Activated B cell treated with CpG ODN at 0.5 μM for 24 hours (primary cell): ENCODE results near the gene PAPSS1. TPM values are rescaled to one million over a fixed set of nuclear protein-coding genes. Genes with fewer than 3 reads are reported as not detected.

Experiments used
- ATAC-seq: fragments of 200-7000 bp; cut with Tn5 transposase; one replicate; pipeline ENCODE4 v1.10.0; 2021; ENCODE audit warnings: low read depth, mild to moderate bottlenecking, moderate library complexity
- CTCF ChIA-PET: fragments of 350-600 bp; sonication (Branson Sonifier 250); formaldehyde crosslinking; loops from one replicate; lab custom pipeline; 2021; ENCODE audit warnings: antibody characterized with exemption; lab: Charles Lee
- POLR2A ChIA-PET: fragments of 350-600 bp; sonication (Branson Sonifier 250); formaldehyde crosslinking; loops from one replicate; lab custom pipeline; 2021; ENCODE audit warnings: antibody characterized with exemption; lab: Charles Lee
- DNase-seq: peaks from one replicate; pipeline ENCODE4 v3.0.0; 2022
- H3K27ac Mint-ChIP-seq: one replicate; pipeline ENCODE4 v1.8.0; 2020; ENCODE audit warnings: mixed read lengths
- H3K27me3 Mint-ChIP-seq: one replicate; pipeline ENCODE4 v1.8.0; 2021; ENCODE audit warnings: mixed read lengths
- H3K36me3 Mint-ChIP-seq: one replicate; pipeline ENCODE4 v1.8.0; 2021; ENCODE audit warnings: low read depth, mixed read lengths
- H3K4me1 Mint-ChIP-seq: one replicate; pipeline ENCODE4 v1.8.0; 2021; ENCODE audit warnings: mixed read lengths
- H3K4me3 Mint-ChIP-seq: one replicate; pipeline ENCODE4 v1.8.0; 2020; ENCODE audit warnings: mild to moderate bottlenecking, mixed read lengths
- H3K9me3 Mint-ChIP-seq: one replicate; pipeline ENCODE4 v1.8.0; 2020; ENCODE audit warnings: mixed read lengths
- CTCF ChIP-seq: fragments of 200-600 bp; IDR thresholded peaks from one replicate; pipeline ENCODE4 v1.8.0; 2022; ENCODE audit warnings: antibody characterized with exemption, mild to moderate bottlenecking
- intact Hi-C: fragments of 100-400 bp; cut with micrococcal nuclease; formaldehyde crosslinking; loops from one replicate; pipeline ENCODE4 v1.15.1; 2024
- total RNA-seq: library from RNA; stranded (reverse); gene quantifications from 2 replicates; pipeline ENCODE4 v1.2.3, GENCODE V29; 2022

Gene PAPSS1
- total RNA-seq, 1 donor from 2014 or later = 31.8 TPM

GRCh38 chr4:107685740-107686139, 34.3 kb downstream of the PAPSS1 start:
- POLR2A ChIA-PET = no interaction called here
- TF ChIP-seq CTCF = no peak
- CTCF ChIA-PET = no interaction called here

GRCh38 chr4:107683873-107684272, 36.2 kb downstream of the PAPSS1 start:
- no peak for DNase-seq
- Mint-ChIP-seq H3K4me1 (no peaks in the 10 kb centered on the region), H3K4me3 (no peak overlapping the region), H3K27me3 (no peaks in the 10 kb centered on the region), H3K36me3 (peaks cover 56% of the 10 kb centered on the region), H3K9me3 (peaks cover 4% of the 10 kb centered on the region), H3K27ac (no peak overlapping the region)
- intact Hi-C loops = no loop called here
- ATAC-seq = no peak
- TF ChIP-seq CTCF = no peak
- ChIA-PET CTCF (no interaction called here), POLR2A (no interaction called here)

More at GRCh38 chr4:107685740-107686139, 34.3 kb downstream of the PAPSS1 start:
- Mint-ChIP-seq H3K4me1 (no peaks in the 10 kb centered on the region), H3K4me3 (no peak overlapping the region), H3K27ac (no peak overlapping the region), H3K36me3 (peaks cover 38% of the 10 kb centered on the region), H3K9me3 (no peaks in the 10 kb centered on the region), H3K27me3 (no peaks in the 10 kb centered on the region)
- DNase-seq (no peak), ATAC-seq (no peak)
- intact Hi-C loops = no loop called here

GRCh38 chr4:107682306-107682705, 37.7 kb downstream of the PAPSS1 start:
- DNase-seq (no peak), ATAC-seq (no peak)
- H3K36me3 Mint-ChIP-seq = peaks cover 68% of the 10 kb centered on the region
- H3K4me1 Mint-ChIP-seq = no peaks in the 10 kb centered on the region
- H3K9me3 Mint-ChIP-seq = peaks cover 4% of the 10 kb centered on the region
- no peaks in the 10 kb centered on the region for H3K27me3 Mint-ChIP-seq
- intact Hi-C loops = no loop called here
- H3K4me3 Mint-ChIP-seq = no peak overlapping the region
- H3K27ac Mint-ChIP-seq = no peak overlapping the region
- ChIA-PET POLR2A (no interaction called here), CTCF (no interaction called here)
- TF ChIP-seq CTCF = no peak

- Mint-ChIP-seq H3K4me3 (no peak overlapping the region), H3K27me3 (no peaks in the 10 kb centered on the region), H3K9me3 (no peaks in the 10 kb centered on the region), H3K36me3 (peaks cover 49% of the 10 kb centered on the region), H3K27ac (no peak overlapping the region), H3K4me1 (no peaks in the 10 kb centered on the region)
- no peak for TF ChIP-seq CTCF
- ATAC-seq = no peak
- no peak for DNase-seq
- ChIA-PET POLR2A (no interaction called here), CTCF (no interaction called here)
- intact Hi-C loops = no loop called here
These were observed 51.0 kb downstream of the PAPSS1 start for GRCh38 chr4:107669068-107669467.

- DNase-seq = no peak
- no peak for TF ChIP-seq CTCF
- Mint-ChIP-seq H3K9me3 (no peaks in the 10 kb centered on the region), H3K27me3 (no peaks in the 10 kb centered on the region), H3K27ac (no peak overlapping the region), H3K4me3 (no peak overlapping the region), H3K4me1 (no peaks in the 10 kb centered on the region), H3K36me3 (peaks cover 28% of the 10 kb centered on the region)
- ChIA-PET POLR2A (no interaction called here), CTCF (no interaction called here)
- intact Hi-C loops = no loop called here
- no peak for ATAC-seq
These were observed 53.9 kb downstream of the PAPSS1 start for GRCh38 chr4:107666134-107666533.
